HG03280 (cell line): ENCODE data around the gene WDR86.

ENCODE experiments used
- ATAC-seq: cut with Tn5 transposase; IDR thresholded peaks from one replicate; pipeline ENCODE4 v1.9.1; 2021; ENCODE audit warnings: mild to moderate bottlenecking, moderate library complexity; ENCODE audit not compliant: unreplicated experiment

The WDR86 gene

GRCh38 chr7:151381348-151382078 is 28.3 kb downstream of the WDR86 start:
- ATAC-seq: no peak

GRCh38 chr7:151381098-151381347 is 28.8 kb downstream of the WDR86 start:
- no peak for ATAC-seq

- no peak for ATAC-seq
These were observed 29.4 kb downstream of the WDR86 start for GRCh38 chr7:151380199-151381097.

- no peak for ATAC-seq
These were observed 30.2 kb downstream of the WDR86 start for GRCh38 chr7:151379534-151380198.

- ATAC-seq: no peak
These were observed 30.7 kb downstream of the WDR86 start for GRCh38 chr7:151379193-151379520.

GRCh38 chr7:151378496-151379192 is 31.2 kb downstream of the WDR86 start:
- no peak for ATAC-seq

- ATAC-seq: no peak
These were observed 31.8 kb downstream of the WDR86 start for GRCh38 chr7:151378011-151378410.

GRCh38 chr7:151377406-151377805 is 32.4 kb downstream of the WDR86 start:
- ATAC-seq: no peak

GRCh38 chr7:151376218-151376902 is 33.5 kb downstream of the WDR86 start:
- ATAC-seq: no peak

GRCh38 chr7:151375530-151376217 is 34.2 kb downstream of the WDR86 start:
- ATAC-seq: no peak

- no peak for ATAC-seq
These were observed 35.1 kb downstream of the WDR86 start for GRCh38 chr7:151374726-151375125.

GRCh38 chr7:151374139-151374538 is 35.7 kb downstream of the WDR86 start:
- no peak for ATAC-seq

- no peak for ATAC-seq
These were observed 36.2 kb downstream of the WDR86 start for GRCh38 chr7:151373599-151373998.

GRCh38 chr7:151372612-151373265 is 37.1 kb downstream of the WDR86 start:
- ATAC-seq: no peak

- no peak for ATAC-seq
These were observed 38.6 kb downstream of the WDR86 start for GRCh38 chr7:151371266-151371665.

- ATAC-seq: peak; percentile 96
These were observed 41.7 kb downstream of the WDR86 start for GRCh38 chr7:151368136-151368571.

GRCh38 chr7:151367284-151367683 is 42.6 kb downstream of the WDR86 start:
- no peak for ATAC-seq

- no peak for ATAC-seq
These were observed 43.0 kb downstream of the WDR86 start for GRCh38 chr7:151366880-151367222.

GRCh38 chr7:151366166-151366879 is 43.5 kb downstream of the WDR86 start:
- no peak for ATAC-seq
